Fibroblast of villous mesenchyme (primary cell): Measurements from ENCODE around the gene M1AP. TPM values are rescaled to one million over a fixed set of nuclear protein-coding genes. Genes with fewer than 3 reads are reported as not detected.
A peak's percentile ranks its signal among the peaks of the same experiment; 100 is the strongest.

Source experiments
- DNase-seq: peaks from one replicate; pipeline ENCODE4 v3.0.0-alpha.2; 2010; ENCODE audit warnings: low read depth
- H3K4me3 ChIP-seq: 2 replicates; pipeline ENCODE4 v1.5.1; 2011; ENCODE audit warnings: low read depth, mild to moderate bottlenecking, low read length
- total RNA-seq: library from RNA; depleted of rRNA; stranded (reverse); fragments of >200 nt; gene quantifications from 2 replicates; pipeline ENCODE4 v1.2.3, GENCODE V29; 2012
- TF ChIP-seq, protein P1 (sequence below): IDR thresholded peaks from 2 replicates; pipeline ENCODE4 v1.5.1; 2012; ENCODE audit warnings: low read depth, mild to moderate bottlenecking, low read length; ENCODE audit not compliant: insufficient read depth

M1AP gene
- total RNA-seq, 1 donor, result not detected

DNA sequence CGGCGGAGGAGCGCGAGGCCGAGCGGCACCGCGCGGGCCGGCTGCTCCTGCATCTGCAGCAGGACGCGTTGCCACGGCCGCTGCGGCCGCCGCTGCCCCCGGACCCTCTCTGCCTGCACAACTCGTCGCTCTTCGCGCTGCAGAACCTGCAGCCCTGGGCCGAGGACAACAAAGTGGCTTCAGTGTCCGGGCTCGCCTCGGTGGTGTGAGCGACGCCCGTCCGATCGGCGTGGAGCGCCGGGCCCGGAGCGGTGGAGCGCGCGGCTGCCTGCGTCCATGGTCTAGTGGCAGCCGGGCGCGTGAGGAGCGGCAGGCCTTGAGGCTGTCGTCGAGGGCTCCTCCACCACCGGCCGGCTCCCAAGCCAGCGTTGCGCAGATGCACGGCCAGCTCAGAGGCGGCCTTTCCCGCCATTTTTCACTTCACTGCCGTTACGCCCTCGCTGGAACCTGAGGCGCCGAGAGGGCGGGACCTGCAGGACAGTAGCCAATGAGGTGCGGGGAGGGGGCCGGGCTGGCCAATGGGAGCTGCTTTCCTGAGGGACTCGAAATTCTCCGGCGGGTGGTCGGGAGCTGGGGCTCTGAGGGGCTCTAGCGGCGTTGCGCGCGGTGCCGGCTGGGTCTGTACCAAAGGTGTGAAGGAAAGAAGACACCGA is 132.0 kb downstream of the M1AP start:
- TF ChIP-seq, protein P1, sequence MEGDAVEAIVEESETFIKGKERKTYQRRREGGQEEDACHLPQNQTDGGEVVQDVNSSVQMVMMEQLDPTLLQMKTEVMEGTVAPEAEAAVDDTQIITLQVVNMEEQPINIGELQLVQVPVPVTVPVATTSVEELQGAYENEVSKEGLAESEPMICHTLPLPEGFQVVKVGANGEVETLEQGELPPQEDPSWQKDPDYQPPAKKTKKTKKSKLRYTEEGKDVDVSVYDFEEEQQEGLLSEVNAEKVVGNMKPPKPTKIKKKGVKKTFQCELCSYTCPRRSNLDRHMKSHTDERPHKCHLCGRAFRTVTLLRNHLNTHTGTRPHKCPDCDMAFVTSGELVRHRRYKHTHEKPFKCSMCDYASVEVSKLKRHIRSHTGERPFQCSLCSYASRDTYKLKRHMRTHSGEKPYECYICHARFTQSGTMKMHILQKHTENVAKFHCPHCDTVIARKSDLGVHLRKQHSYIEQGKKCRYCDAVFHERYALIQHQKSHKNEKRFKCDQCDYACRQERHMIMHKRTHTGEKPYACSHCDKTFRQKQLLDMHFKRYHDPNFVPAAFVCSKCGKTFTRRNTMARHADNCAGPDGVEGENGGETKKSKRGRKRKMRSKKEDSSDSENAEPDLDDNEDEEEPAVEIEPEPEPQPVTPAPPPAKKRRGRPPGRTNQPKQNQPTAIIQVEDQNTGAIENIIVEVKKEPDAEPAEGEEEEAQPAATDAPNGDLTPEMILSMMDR, result no peak

DNA sequence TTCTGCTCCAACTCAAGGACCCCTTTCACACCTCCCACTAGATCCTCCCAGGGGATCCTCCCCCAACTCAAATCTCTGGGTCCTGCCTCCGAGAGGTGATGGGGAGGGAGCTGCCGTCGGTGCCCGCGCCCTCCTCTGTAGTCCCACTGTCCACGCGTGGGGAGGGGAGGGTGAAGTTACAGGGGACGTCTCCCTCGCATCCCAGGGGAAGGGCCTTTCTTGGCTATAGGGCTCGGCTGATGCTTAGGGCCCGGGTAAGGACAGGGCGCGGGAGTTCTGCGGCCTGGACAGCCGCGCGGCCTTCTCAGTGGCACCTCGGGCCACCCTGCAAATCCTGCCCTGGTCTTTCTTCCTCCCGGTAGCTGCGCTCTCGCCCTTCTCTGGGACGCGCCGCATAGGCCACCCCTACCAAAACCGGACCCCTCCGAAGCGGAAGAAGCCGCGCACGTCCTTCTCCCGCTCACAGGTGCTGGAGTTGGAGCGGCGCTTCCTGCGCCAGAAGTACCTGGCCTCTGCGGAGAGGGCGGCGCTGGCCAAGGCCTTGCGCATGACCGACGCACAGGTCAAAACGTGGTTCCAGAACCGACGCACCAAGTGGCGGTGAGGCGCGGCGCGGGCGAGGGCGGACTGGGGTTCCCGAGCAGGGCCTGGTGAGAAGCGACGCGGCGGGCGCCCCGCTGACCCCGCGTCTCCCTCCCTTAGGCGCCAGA is 132.7 kb downstream of the M1AP start:
- DNase-seq, result no peak
- TF ChIP-seq, protein P1, result no peak

More for the DNA sequence above, 132.0 kb downstream of the M1AP start:
- no peak overlapping the region for H3K4me3 ChIP-seq
- peak; percentile 40 for DNase-seq

GRCh38 chr2:74514368-74515270 is 133.5 kb downstream of the M1AP start, which contains the start of gene TLX2:
Gene TLX2, plus strand, starts transcription at chr2:74514450. Its CDS starts 357 bp downstream, at chr2:74514807.
- H3K4me3 ChIP-seq, result no peak within 1 kb of the TSS

More for the DNA sequence above, 132.7 kb downstream of the M1AP start:
- no peak overlapping the region for H3K4me3 ChIP-seq

DNA sequence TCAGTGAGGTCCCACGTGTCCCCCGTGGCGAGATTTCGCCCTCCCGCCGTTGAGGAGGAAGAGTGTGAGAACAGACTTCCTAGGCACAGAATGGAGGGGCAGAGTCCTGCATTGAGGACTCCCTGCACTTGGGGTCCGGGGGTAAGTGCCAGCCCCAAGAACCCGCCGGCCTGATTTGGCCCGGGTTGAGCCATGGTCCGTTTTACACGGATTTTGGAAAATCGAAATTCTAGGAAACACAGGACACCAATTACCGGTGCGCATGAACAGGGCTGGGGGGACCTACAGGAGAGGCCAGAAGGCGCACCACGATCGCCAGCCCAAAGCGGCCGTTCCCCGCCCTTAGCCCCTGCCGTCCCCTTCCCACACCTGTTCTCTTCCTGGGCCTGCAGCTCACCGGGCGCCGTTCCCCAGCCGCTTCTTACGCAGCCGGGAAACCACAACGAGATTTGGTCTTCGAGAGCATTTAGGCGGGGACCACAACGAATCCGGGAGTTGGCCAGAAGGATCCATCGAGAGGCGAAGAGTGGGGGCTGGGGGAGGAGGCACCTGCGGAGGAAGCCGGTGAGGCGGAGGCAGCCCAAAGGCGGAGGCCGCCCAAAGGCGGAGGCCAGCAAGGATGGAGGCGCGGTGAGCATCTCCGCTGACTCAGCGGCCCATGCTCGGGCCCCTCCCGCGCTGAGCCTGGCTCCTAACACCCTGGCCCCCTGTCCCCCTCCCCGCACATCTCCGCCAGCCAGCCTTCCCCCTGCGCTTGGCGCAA is 134.3 kb downstream of the M1AP start:
- TF ChIP-seq, protein P1, result no peak
- DNase-seq, result no peak
- H3K4me3 ChIP-seq, result no peak overlapping the region

More at GRCh38 chr2:74514368-74515270, 133.5 kb downstream of the M1AP start, which contains the start of gene TLX2:
- DNase-seq, result no peak
- TF ChIP-seq, protein P1, result no peak

DNA sequence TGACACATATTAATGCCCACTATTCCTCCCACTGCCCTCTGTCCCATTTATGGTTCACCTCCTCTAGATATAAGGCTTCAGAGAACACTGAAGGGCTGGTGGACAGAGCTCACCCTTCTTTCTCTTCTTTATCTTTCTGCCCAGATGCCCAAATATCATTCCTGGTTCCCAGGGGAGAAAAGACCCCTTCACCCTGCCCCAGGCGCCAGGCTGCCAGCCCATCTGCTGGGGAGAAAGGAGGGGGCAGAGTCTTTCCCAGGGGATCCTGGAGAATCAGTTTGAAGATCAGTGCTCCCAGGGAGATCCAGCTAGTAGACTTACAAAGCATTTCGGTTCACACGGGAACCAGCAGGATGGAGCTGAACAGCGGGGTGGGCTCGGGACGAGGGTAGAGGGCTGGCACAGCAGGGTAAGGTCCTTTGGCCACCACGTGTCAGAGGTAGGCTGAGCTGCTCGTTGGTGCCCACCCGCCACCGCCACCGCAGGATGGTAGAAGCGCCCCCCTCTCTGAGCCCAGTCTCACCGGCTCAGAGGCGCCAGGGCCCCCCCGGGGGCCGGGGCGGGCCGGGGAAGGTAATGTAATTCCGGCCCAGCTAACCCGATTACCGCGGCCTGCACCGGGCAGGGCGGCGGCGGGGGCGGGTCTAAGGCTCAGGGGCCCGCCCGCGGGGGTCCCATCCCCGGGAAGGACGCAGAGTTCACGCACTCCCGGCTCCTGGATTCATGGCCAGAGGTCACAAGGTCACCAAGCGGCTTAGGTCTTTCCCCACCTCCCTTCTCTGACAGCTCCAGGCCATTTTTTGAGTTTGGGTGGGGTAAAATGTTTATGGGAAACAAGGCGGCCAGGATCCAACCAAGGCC is 135.2 kb downstream of the M1AP start:
- DNase-seq, result no peak
- TF ChIP-seq, protein P1, result no peak
- no peak overlapping the region for H3K4me3 ChIP-seq
